Bronchial epithelial cell (primary cell): ENCODE data around the gene SKOR2. TPM values are rescaled to one million over a fixed set of nuclear protein-coding genes. Genes with fewer than 3 reads are reported as not detected.
A peak's percentile ranks its signal among the peaks of the same experiment; 100 is the strongest.
"Not testable (repeated sequence)": the region's sequence is repeated elsewhere in the genome, so short reads cannot be mapped to it uniquely, and the experiment has no call there.

Source experiments
- DNase-seq: peaks from one replicate; pipeline ENCODE4 v3.0.0-alpha.2; 2010; ENCODE audit warnings: low read depth
- FAIRE-seq: peaks from 2 replicates; lab custom pipeline; 2011; peaks lifted over from hg19 to GRCh38; lab: Jason Lieb, UNC
- H3K27me3 ChIP-seq: 2 replicates; pipeline ENCODE4 v1.5.1; 2011; ENCODE audit warnings: low read length; ENCODE audit not compliant: control insufficient read depth, insufficient read depth
- H3K36me3 ChIP-seq: 2 replicates; pipeline ENCODE4 v1.5.1; 2011; ENCODE audit warnings: low read length; ENCODE audit not compliant: control insufficient read depth, insufficient read depth
- H3K4me3 ChIP-seq: 2 replicates; pipeline ENCODE4 v1.5.1; 2011; ENCODE audit warnings: mild to moderate bottlenecking, low read depth, low read length, control low read depth
- CTCF ChIP-seq: IDR thresholded peaks from 2 replicates; pipeline ENCODE4 v1.5.1; 2011; ENCODE audit warnings: mild to moderate bottlenecking, moderate library complexity, low read length, control low read depth, inconsistent platforms; ENCODE audit not compliant: insufficient read depth, severe bottlenecking
- total RNA-seq: library from RNA; depleted of rRNA; stranded (reverse); fragments of >200 nt; gene quantifications from 2 replicates; pipeline ENCODE4 v1.2.1, GENCODE V29; 2014

The SKOR2 gene
- total RNA-seq, 1 donor from 2014 or later, result not detected

- H3K36me3 ChIP-seq, result peaks cover 2% of the 10 kb centered on the region
- DNase-seq, result no peak
- no peak overlapping the region for H3K4me3 ChIP-seq
- no peaks in the 10 kb centered on the region for H3K27me3 ChIP-seq
- no peak for TF ChIP-seq CTCF
- FAIRE-seq, result no peak
Measured at GRCh38 chr18:47172476-47172875, 79.0 kb downstream of the SKOR2 start.

- DNase-seq, result no peak
- TF ChIP-seq CTCF, result no peak
- FAIRE-seq, result no peak
- no peak overlapping the region for H3K4me3 ChIP-seq
- H3K36me3 ChIP-seq, result peaks cover 2% of the 10 kb centered on the region
- no peaks in the 10 kb centered on the region for H3K27me3 ChIP-seq
Measured at GRCh38 chr18:47168913-47169312, 82.5 kb downstream of the SKOR2 start.

- DNase-seq (no peak), FAIRE-seq (no peak)
- no peak for TF ChIP-seq CTCF
- Histone ChIP-seq H3K4me3 (no peak overlapping the region), H3K27me3 (no peaks in the 10 kb centered on the region), H3K36me3 (peaks cover 2% of the 10 kb centered on the region)
Measured at GRCh38 chr18:47168509-47168908, 83.0 kb downstream of the SKOR2 start.

GRCh38 chr18:47166294-47166693 is 85.2 kb downstream of the SKOR2 start:
- Histone ChIP-seq H3K36me3 (no peaks in the 10 kb centered on the region), H3K27me3 (no peaks in the 10 kb centered on the region), H3K4me3 (no peak overlapping the region)
- no peak for FAIRE-seq
- no peak for DNase-seq
- TF ChIP-seq CTCF, result no peak

- FAIRE-seq (no peak), DNase-seq (peak; percentile 75)
- Histone ChIP-seq H3K36me3 (no peaks in the 10 kb centered on the region), H3K4me3 (no peak overlapping the region), H3K27me3 (no peaks in the 10 kb centered on the region)
- no peak for TF ChIP-seq CTCF
Measured at GRCh38 chr18:47163241-47163640, 88.2 kb downstream of the SKOR2 start.

GRCh38 chr18:47160256-47160655 is 91.2 kb downstream of the SKOR2 start:
- FAIRE-seq (no peak), DNase-seq (no peak)

GRCh38 chr18:47158404-47158803 is 93.1 kb downstream of the SKOR2 start:
- H3K27me3 ChIP-seq, FAIRE-seq, H3K36me3 ChIP-seq, H3K4me3 ChIP-seq, DNase-seq: not testable (repeated sequence)

More at GRCh38 chr18:47160256-47160655, 91.2 kb downstream of the SKOR2 start:
- Histone ChIP-seq H3K36me3 (no peaks in the 10 kb centered on the region), H3K27me3 (no peaks in the 10 kb centered on the region), H3K4me3 (no peak overlapping the region)
- TF ChIP-seq CTCF, result no peak
